ENCODE measurements around the gene CCDC154. TPM values are rescaled to one million over a fixed set of nuclear protein-coding genes. Genes with fewer than 3 reads are reported as not detected.

The CCDC154 gene
- total and polyA plus RNA-seq, 4 donors, result 1.8 to 9.6 (median 2.9) TPM

- H3K4me3 ChIP-seq (ENCODE audit: low read length in 2 of 2), result no peak overlapping the region
- 93 to 94% methylated on average over 20 to 21 of the region's 21 CpGs for WGBS, 2 donors
- no peak overlapping the region for H3K27ac ChIP-seq (ENCODE audit: low read depth in 1 of 2, low read length in 2 of 2)
- intact Hi-C loops (cut with DNase I), result no loop called here
- DNase-seq (no peak), ATAC-seq (ENCODE audit: low FRiP score) (no peak)
- no peaks in the 10 kb centered on the region for H3K9me3 ChIP-seq (ENCODE audit: control insufficient read depth, low read length)
- H3K27me3 ChIP-seq (ENCODE audit: control insufficient read depth in 1 of 2, insufficient read depth in 2 of 2, low read length in 1 of 2), result no peaks in the 10 kb centered on the region
- no peaks in the 10 kb centered on the region for H3K4me1 ChIP-seq (ENCODE audit: control insufficient read depth in 1 of 2, insufficient read depth in 2 of 2, low read length in 2 of 2)
- peaks cover 0 to 1% of the 10 kb centered on the region in 2 donors for H3K36me3 ChIP-seq (ENCODE audit: control insufficient read depth in 1 of 2, insufficient read depth in 2 of 2, low read length in 1 of 2)
Observed at GRCh38 chr16:1397779-1398178, 46.6 kb downstream of the CCDC154 start.

- intact Hi-C loops (cut with DNase I), result loop anchor here in 1 of 2 donors (2.0 kb wide), 1 partner anchor 49 kb away; the partner anchor contains the start of gene CCDC154
- no peak overlapping the region for H3K4me3 ChIP-seq (ENCODE audit: low read length in 2 of 2)
- no peaks in the 10 kb centered on the region for H3K9me3 ChIP-seq (ENCODE audit: control insufficient read depth, low read length)
- WGBS, 2 donors, result 88 to 90% methylated on average over 22 of the region's 22 CpGs
- H3K27me3 ChIP-seq (ENCODE audit: control insufficient read depth in 1 of 2, insufficient read depth in 2 of 2, low read length in 1 of 2), result no peaks in the 10 kb centered on the region
- no peak for ATAC-seq (ENCODE audit: low FRiP score)
- DNase-seq, result no peak
- H3K27ac ChIP-seq (ENCODE audit: low read depth in 1 of 2, low read length in 2 of 2), result no peak overlapping the region
- no peaks in the 10 kb centered on the region for H3K4me1 ChIP-seq (ENCODE audit: control insufficient read depth in 1 of 2, insufficient read depth in 2 of 2, low read length in 2 of 2)
- peaks cover 0 to 3% of the 10 kb centered on the region in 2 donors for H3K36me3 ChIP-seq (ENCODE audit: control insufficient read depth in 1 of 2, insufficient read depth in 2 of 2, low read length in 1 of 2)
Observed at GRCh38 chr16:1395444-1396031, 48.8 kb downstream of the CCDC154 start.

GRCh38 chr16:1394367-1394951, 49.9 kb downstream of the CCDC154 start:
- ATAC-seq (ENCODE audit: low FRiP score) (no peak), DNase-seq (no peak)
- H3K27me3 ChIP-seq (ENCODE audit: control insufficient read depth in 1 of 2, insufficient read depth in 2 of 2, low read length in 1 of 2), result no peaks in the 10 kb centered on the region
- no peaks in the 10 kb centered on the region for H3K9me3 ChIP-seq (ENCODE audit: control insufficient read depth, low read length)
- peaks cover 0 to 3% of the 10 kb centered on the region in 2 donors for H3K36me3 ChIP-seq (ENCODE audit: control insufficient read depth in 1 of 2, insufficient read depth in 2 of 2, low read length in 1 of 2)
- H3K4me3 ChIP-seq (ENCODE audit: low read length in 2 of 2), result no peak overlapping the region
- intact Hi-C loops (cut with DNase I), result loop anchor here in 1 of 2 donors (2.0 kb wide), 1 partner anchor 50 kb away; the partner anchor contains the start of gene CCDC154
- no peaks in the 10 kb centered on the region for H3K4me1 ChIP-seq (ENCODE audit: control insufficient read depth in 1 of 2, insufficient read depth in 2 of 2, low read length in 2 of 2)
- no peak overlapping the region for H3K27ac ChIP-seq (ENCODE audit: low read depth in 1 of 2, low read length in 2 of 2)
- 88 to 92% methylated on average over 19 of the region's 19 CpGs for WGBS, 2 donors

GRCh38 chr16:1393613-1394176, 50.7 kb downstream of the CCDC154 start:
- Histone ChIP-seq H3K27me3 (ENCODE audit: control insufficient read depth in 1 of 2, insufficient read depth in 2 of 2, low read length in 1 of 2) (no peaks in the 10 kb centered on the region), H3K4me1 (ENCODE audit: control insufficient read depth in 1 of 2, insufficient read depth in 2 of 2, low read length in 2 of 2) (no peaks in the 10 kb centered on the region), H3K4me3 (ENCODE audit: low read length in 2 of 2) (no peak overlapping the region), H3K27ac (ENCODE audit: low read depth in 1 of 2, low read length in 2 of 2) (no peak overlapping the region), H3K9me3 (ENCODE audit: control insufficient read depth, low read length) (no peaks in the 10 kb centered on the region), H3K36me3 (ENCODE audit: control insufficient read depth in 1 of 2, insufficient read depth in 2 of 2, low read length in 1 of 2) (peaks cover 0 to 3% of the 10 kb centered on the region in 2 donors)
- WGBS, 2 donors, result 94 to 95% methylated on average over 21 of the region's 21 CpGs
- intact Hi-C loops (cut with DNase I), result loop anchor here in 1 of 2 donors (2.0 kb wide), 1 partner anchor 51 kb away; the partner anchor contains the start of gene CCDC154
- no peak for DNase-seq
- no peak for ATAC-seq (ENCODE audit: low FRiP score)

GRCh38 chr16:1392826-1393225, 51.5 kb downstream of the CCDC154 start:
- DNase-seq (no peak), ATAC-seq (ENCODE audit: low FRiP score) (no peak)
- no peak overlapping the region for H3K4me3 ChIP-seq (ENCODE audit: low read length in 2 of 2)
- H3K4me1 ChIP-seq (ENCODE audit: control insufficient read depth in 1 of 2, insufficient read depth in 2 of 2, low read length in 2 of 2), result no peaks in the 10 kb centered on the region
- H3K27me3 ChIP-seq (ENCODE audit: control insufficient read depth in 1 of 2, insufficient read depth in 2 of 2, low read length in 1 of 2), result no peaks in the 10 kb centered on the region
- no peak overlapping the region for H3K27ac ChIP-seq (ENCODE audit: low read depth in 1 of 2, low read length in 2 of 2)
- 91 to 94% methylated on average over 17 of the region's 17 CpGs for WGBS, 2 donors
- H3K36me3 ChIP-seq (ENCODE audit: control insufficient read depth in 1 of 2, insufficient read depth in 2 of 2, low read length in 1 of 2), result peaks cover 0 to 3% of the 10 kb centered on the region in 2 donors
- H3K9me3 ChIP-seq (ENCODE audit: control insufficient read depth, low read length), result no peaks in the 10 kb centered on the region
- intact Hi-C loops (cut with DNase I), result no loop called here

- intact Hi-C loops (cut with DNase I), result no loop called here
- 86% methylated on average over 28 of the region's 28 CpGs for WGBS, 2 donors
- DNase-seq (no peak), ATAC-seq (ENCODE audit: low FRiP score) (no peak)
- Histone ChIP-seq H3K36me3 (ENCODE audit: control insufficient read depth in 1 of 2, insufficient read depth in 2 of 2, low read length in 1 of 2) (peaks cover 0 to 3% of the 10 kb centered on the region in 2 donors), H3K9me3 (ENCODE audit: control insufficient read depth, low read length) (no peaks in the 10 kb centered on the region), H3K4me1 (ENCODE audit: control insufficient read depth in 1 of 2, insufficient read depth in 2 of 2, low read length in 2 of 2) (no peaks in the 10 kb centered on the region), H3K27me3 (ENCODE audit: control insufficient read depth in 1 of 2, insufficient read depth in 2 of 2, low read length in 1 of 2) (no peaks in the 10 kb centered on the region), H3K4me3 (ENCODE audit: low read length in 2 of 2) (no peak overlapping the region), H3K27ac (ENCODE audit: low read depth in 1 of 2, low read length in 2 of 2) (no peak overlapping the region)
Observed at GRCh38 chr16:1390239-1390779, 54.0 kb downstream of the CCDC154 start.

GRCh38 chr16:1389762-1390161, 54.6 kb downstream of the CCDC154 start:
- no peaks in the 10 kb centered on the region for H3K27me3 ChIP-seq (ENCODE audit: control insufficient read depth in 1 of 2, insufficient read depth in 2 of 2, low read length in 1 of 2)
- peaks cover 3 to 4% of the 10 kb centered on the region in 2 donors for H3K36me3 ChIP-seq (ENCODE audit: control insufficient read depth in 1 of 2, insufficient read depth in 2 of 2, low read length in 1 of 2)
- no peak overlapping the region for H3K4me3 ChIP-seq (ENCODE audit: low read length in 2 of 2)
- H3K27ac ChIP-seq (ENCODE audit: low read depth in 1 of 2, low read length in 2 of 2), result no peak overlapping the region
- intact Hi-C loops (cut with DNase I), result no loop called here
- no peaks in the 10 kb centered on the region for H3K9me3 ChIP-seq (ENCODE audit: control insufficient read depth, low read length)
- DNase-seq (no peak), ATAC-seq (ENCODE audit: low FRiP score) (no peak)
- H3K4me1 ChIP-seq (ENCODE audit: control insufficient read depth in 1 of 2, insufficient read depth in 2 of 2, low read length in 2 of 2), result no peaks in the 10 kb centered on the region
- WGBS, 2 donors, result 89 to 90% methylated on average over 7 of the region's 7 CpGs

- Histone ChIP-seq H3K9me3 (ENCODE audit: control insufficient read depth, low read length) (no peaks in the 10 kb centered on the region), H3K27me3 (ENCODE audit: control insufficient read depth in 1 of 2, insufficient read depth in 2 of 2, low read length in 1 of 2) (no peaks in the 10 kb centered on the region), H3K4me1 (ENCODE audit: control insufficient read depth in 1 of 2, insufficient read depth in 2 of 2, low read length in 2 of 2) (no peaks in the 10 kb centered on the region), H3K36me3 (ENCODE audit: control insufficient read depth in 1 of 2, insufficient read depth in 2 of 2, low read length in 1 of 2) (peaks cover 1 to 3% of the 10 kb centered on the region in 2 donors), H3K4me3 (ENCODE audit: low read length in 2 of 2) (no peak overlapping the region), H3K27ac (ENCODE audit: low read depth in 1 of 2, low read length in 2 of 2) (no peak overlapping the region)
- intact Hi-C loops (cut with DNase I), result no loop called here
- no peak for ATAC-seq (ENCODE audit: low FRiP score)
- 89 to 90% methylated on average over 14 to 16 of the region's 16 CpGs for WGBS, 2 donors
- no peak for DNase-seq
Observed at GRCh38 chr16:1387331-1387730, 57.0 kb downstream of the CCDC154 start.

Data from aorta (tissue), 5 donors.